ELF-1 (cell line): Measurements from ENCODE around the gene MYDGF.
"Not testable (repeated sequence)": the region's sequence is repeated elsewhere in the genome, so short reads cannot be mapped to it uniquely, and the experiment has no call there.

Experiments used
- DNase-seq: peaks from one replicate; pipeline ENCODE4 v3.0.0-alpha.2; 2016; ENCODE audit warnings: low read depth, low spot score

The MYDGF gene

DNA sequence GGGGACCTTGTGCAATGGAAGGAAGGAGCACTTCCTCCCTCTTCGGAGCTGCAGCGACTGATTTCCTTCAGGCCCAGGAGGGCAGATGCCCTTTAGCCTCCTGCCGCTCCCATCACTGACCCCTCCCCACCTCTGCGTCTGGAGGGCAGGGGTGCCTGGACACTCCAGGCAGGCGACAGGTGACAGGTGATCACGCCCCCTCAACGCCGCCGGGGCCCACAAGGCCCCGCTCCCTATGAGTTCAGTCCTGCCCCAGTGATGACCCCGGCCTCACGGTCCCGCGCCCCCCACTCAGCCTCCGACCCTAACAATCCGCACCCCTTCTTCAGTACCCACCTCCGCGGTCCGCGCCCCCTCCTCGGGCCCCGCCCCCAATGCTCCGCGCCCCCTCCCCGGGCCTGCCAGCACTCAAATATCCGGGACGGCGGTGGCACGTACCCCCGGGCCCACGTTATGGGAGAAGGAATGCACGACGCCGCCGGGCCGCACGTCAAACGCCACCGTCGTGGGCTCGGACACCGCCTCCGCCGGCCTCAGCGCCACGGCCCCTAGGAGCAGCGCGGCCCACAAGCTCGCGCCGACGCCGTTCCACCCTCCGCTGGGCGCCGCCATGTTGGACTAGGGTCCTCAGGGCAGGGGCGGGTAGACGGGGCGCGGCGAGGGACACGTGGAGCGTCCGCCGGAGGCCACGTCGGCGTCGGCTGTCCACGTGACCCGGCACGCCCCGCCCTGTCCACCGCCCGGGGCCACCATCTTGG, at the start of gene MYDGF:
MYDGF (minus strand) TSS at position 620 of the 758 bp plus-strand sequence; CDS start at position 612, 8 bp downstream.
- peak; percentile 85 for DNase-seq

DNA sequence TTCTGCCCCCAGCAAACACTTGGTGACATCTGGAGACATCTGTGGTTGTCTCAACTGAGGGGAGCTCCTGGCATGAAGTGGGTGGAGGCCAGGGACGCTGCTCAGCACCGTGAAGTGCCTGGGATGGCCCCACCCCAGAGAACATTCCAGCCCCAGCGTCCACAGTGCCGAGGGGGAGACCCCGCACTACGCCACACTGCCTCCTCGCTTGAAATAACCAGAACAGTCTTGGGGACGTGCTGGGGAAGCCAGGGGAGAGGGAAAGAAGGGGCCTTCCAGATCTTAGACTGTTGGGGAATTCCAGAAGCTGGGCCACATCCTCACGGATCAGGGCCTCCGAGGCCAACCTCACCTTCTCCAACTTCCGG, 49.3 kb upstream of the MYDGF start:
- no peak for DNase-seq

DNA sequence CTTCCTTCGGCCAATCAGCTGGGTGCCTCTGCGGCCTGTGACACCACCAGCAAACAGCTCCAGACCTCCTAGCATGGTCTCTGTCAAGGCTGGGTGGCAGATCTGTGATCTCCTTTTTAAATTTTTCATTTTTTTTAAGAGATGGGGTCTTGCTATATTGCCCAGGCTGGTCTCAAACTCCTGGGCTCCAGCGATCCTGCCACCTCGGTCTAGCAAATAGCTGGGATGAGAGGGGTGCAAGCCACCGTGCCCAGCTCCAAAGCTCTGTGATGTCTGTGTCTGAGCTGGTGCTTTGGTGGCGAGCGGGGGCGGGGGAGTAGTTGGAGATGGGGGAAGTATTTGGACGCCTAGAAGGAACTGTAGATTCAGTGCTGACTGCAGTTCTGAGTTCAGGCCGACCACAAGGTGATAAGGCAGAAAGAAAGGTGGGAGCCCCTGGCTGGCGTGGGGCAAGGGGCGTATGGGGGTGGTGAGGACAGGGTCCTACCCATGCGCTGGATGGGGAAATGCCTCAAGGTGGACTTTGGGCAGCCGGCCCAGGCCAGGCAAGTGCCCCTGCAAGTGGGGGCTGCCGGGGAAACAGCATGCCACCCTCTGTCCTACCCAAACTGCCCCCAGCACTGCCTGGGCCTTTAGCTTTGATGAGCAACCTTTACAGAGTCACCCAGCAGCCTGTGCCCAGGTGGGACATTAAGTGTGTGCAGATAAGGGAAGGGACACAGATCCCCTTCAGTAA, 48.0 kb upstream of the MYDGF start:
- DNase-seq = no peak

DNA sequence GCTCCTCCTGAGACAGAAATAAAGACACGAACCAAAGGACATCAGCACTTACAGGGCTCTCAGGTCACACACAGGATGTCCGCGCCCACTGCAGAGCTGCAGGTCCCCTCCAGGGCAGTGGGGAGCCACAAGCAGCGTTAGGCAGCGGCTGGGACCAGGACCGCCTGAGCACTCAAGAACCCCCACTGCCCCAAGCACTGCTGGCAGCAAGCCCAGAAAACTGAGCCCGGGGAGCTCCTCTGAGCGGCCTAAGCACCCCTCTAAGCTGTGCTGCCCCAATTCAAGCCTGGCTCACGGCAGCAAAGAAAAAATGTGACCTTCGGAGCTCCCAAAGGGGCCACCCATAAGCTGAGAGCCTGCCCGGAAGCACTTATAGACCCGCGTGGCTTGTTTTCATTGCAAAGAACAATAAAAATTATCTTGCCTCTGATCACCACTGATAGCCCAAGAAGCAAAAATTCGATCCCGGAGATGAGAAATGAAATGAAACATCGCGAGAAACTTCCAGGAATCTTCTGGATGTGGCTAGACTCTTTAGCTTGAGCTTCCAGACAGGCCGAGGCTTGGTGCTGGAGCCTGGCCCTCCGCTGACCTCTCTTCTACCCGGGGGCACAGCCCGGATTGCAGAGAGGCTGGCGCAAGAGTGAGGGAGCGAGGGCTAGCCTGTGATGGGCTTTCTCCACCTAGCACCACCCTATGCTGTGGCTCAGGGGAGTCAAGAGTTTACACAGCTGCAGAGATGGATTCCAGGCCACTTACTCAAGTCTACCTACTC, 47.2 kb upstream of the MYDGF start:
- DNase-seq = no peak

DNA sequence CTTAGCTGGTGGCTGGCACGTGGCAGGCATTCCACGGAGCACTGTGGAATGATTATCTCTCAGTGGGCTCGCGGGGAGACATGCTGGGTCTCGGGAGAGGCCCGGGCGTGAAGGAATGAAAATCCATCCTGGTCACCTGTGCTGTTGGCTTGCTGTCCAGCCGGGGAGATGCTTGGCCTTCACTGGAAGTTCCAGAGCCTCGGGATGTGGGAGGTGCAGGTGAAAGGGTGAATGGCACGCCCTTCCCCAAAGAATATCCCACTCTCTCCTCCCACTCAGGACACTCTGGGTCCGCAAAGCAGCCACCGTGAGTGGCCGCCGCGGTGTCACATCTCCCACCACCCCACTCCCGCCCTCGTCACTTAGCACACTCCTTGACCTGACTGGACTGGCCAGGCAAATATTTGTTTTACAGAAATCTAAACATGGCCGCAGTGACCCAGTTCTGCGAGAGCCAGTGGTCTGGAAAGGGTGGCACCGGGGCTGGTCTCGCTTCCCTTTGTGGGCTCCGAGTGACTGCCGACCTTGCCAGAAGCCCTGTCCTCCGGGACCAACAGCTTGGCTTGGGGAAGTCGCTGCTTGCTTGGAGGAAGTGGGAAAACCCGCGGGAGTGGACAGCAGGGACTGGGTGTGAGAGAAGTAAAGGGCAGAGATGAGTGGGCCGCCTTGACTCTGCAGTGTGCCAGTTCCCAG, 45.5 kb upstream of the MYDGF start:
- DNase-seq = no peak

DNA sequence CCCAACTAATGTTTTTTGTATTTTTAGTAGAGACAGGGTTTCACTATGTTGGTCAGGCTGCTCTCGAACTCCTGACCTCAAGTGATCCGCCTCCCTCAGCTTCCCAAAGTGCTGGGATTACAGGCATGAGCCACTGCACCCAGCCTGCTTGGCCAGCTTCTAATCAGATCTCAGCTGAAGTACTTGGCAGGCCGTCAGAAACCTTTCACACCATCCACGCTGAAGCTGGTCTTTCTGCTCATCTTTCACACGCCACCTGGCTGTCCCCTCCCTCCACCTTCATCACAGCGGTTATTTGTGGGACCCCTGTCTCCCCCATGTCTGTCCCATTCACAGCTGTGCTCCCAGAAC, 45.0 kb upstream of the MYDGF start:
- DNase-seq = not testable (repeated sequence)

DNA sequence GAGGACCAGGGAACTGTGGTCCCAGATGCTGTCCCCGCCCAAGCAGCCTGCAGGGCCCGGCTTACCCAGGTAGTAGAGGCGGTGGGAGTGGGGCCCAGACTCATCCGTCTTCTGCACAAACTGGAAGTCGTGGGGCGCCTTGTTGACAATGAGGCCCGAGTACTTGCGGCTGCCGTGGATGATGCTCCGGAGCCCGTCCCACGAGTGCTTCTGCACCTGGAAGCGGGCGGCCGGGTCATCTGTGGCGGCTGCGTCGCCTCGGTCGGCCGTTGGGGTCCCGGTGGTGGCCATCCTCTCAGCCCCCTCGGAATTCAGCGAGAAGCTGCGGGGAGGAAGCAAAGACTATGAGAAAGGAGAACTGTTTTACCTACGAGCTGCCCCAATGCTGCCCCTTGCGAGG, 43.9 kb upstream of the MYDGF start:
- no peak for DNase-seq

DNA sequence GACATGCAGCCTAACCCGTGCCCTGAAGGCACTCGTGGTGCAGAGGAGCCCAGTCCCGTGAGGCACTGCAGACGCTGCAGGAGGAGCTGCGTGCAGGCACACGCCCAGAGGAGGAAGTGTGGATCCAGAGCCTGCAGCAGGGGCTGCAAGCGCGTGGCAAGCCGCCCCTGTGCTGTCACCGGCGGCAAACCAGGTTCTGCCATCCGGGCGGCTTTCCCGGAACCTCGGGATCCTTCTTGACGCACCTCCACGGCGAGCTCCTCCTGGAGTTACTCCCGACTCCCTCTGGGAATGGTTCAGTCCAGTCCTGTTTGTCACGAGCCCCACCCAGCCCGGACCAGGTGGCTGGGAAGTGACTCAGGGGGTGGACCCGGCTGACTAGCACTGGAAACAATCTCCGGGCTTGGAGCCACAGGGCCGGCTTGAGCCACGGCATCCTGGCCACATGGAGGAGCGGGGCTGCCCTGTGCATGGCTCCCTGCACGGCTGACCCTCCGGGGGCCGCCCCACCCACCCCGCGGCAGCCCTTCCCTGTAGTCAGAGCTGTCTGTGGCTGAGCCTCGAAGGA, 43.3 kb upstream of the MYDGF start:
- DNase-seq = no peak

DNA sequence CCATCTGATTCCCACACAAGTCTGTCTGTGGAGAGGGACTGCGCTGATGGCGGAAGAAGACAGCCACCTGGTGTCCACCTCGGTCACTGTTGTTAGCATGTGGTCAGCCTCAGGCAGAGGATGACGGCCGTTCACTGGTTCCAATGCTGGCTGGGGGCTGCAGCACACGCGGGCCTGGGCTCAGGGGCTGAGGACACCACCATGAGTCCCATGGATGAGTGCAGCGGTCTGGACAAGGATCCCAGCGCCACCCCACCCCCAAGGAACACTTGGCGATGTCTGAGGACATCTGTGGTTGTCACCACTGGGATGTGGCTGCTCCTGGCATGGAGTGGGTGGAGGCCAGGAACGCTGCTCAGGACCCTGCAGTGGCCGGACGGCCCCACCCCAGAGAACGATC, 42.6 kb upstream of the MYDGF start:
- no peak for DNase-seq

DNA sequence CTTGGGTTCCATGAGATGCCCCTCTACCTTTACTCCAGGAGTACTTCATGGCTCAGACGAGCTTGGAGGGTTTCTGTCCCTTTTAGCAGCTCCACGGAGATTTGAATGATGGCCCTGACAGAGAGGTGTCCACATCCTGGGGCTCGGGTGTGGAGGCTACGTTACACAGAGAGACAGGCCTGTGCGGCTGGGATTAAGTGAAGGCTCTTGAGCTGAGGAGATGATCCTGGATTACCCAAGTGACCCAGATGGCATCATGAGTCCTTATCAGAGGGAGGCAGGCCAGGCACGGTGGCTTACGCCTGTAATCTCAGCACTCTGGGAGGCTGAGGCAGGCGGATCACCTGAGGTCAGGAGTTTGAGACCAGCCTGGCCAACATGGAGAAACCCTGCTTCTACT, 41.1 kb upstream of the MYDGF start:
- DNase-seq = no peak

DNA sequence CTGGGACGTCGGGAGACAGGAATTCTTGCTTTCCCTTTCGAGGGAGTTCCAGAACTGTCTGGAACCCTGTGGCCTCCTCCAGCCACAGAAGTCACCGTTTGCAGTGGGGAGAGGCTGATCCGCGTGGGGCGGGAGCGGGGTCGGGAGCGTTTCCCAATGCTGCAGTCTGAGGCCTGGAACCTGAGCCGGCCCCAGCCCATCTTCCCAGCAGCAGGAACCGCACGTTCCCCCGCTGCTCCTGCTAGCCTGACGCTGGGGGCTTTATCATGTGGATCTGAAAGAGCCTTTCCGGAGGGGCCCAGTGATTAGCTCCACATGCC, 40.1 kb upstream of the MYDGF start:
- DNase-seq = no peak

DNA sequence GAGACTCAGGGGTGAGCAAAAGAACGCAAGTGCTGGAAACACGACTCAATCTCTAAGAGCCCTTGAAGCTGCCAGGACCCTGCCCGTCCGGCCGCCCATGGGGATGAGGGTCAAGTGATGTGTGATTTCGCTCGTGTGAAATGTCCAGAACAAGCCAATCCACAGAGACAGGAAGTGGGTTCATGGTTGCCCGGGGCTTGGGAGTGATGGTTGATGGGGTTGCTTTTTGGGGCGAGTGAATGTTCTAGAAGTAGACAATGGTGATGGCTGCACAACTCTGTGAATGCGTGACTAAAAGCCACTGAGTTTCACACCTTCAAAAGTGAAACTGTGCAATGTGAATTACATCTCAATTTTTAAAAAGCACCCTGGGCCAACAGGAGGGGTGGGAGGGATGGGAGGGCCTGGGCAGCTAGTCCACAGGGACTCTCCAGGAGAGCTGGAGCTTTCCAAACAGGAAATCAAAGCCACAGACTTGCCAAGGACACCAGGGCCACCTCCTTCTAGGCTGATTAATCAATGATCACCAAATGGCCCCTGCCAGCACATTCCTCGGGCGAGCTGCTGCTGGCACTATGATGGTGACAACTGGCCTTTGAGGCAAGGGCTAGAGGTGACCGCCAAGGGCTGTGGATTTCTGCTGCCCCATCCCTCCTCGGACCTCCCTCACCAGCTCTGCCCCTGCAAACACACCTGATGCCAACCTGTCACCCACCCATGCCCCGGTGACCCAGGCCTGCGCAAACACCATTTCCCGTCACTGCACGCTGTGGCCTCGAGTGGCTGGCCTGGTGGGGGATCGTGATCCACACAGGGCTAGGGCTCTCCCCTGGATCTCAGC, 39.5 kb upstream of the MYDGF start:
- no peak for DNase-seq

DNA sequence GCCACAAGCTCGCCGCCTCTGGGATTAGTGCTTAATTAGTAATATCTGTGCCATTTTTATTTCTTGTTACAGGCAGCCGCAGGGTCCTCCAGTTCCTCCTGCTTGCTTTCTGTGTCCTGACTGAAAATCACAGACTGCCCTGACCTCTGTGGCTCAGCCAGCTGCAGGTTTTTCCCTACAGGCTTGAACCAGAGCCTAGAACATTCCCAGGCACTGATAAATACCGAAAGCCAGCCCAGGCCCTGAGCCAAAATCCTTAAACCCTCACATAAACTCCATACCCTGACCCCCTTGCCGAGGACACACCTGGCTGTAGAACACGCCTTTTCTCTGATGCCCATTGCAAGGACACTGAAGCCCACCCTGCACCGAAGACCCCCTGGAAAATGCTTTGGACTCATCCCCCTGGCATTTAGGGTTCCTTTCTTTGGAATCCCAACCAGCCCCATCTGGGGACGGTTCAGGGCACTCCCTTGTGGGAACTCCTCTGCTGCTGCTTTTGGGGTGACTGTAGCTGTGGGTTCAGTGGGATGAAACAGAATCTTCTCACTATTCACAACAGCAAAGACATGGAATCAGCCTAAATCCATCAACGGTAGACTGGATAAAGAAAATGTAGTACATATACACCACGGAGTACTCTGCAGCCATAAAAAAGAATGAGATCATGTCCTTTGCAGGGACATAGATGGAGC, 38.0 kb upstream of the MYDGF start:
- DNase-seq = no peak

DNA sequence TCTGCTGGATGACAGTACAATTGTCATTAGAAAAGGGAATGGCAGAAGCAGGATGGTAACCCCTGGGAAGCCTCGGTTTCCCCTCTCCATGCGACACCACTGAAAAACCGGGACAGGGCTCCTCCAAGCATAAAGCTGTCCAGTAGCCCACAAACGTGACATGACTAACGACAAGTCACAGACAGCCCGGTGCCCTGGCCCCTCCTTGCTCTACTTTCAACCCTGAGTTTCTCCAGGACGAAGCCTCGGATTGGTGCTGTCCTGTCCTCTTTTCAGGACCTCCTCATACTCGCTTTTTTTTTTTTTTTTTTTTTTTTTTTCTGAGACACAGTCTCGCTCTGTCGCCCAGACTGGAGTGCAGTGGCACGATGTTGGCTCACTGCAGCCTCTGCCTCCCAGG, 37.2 kb upstream of the MYDGF start:
- no peak for DNase-seq

DNA sequence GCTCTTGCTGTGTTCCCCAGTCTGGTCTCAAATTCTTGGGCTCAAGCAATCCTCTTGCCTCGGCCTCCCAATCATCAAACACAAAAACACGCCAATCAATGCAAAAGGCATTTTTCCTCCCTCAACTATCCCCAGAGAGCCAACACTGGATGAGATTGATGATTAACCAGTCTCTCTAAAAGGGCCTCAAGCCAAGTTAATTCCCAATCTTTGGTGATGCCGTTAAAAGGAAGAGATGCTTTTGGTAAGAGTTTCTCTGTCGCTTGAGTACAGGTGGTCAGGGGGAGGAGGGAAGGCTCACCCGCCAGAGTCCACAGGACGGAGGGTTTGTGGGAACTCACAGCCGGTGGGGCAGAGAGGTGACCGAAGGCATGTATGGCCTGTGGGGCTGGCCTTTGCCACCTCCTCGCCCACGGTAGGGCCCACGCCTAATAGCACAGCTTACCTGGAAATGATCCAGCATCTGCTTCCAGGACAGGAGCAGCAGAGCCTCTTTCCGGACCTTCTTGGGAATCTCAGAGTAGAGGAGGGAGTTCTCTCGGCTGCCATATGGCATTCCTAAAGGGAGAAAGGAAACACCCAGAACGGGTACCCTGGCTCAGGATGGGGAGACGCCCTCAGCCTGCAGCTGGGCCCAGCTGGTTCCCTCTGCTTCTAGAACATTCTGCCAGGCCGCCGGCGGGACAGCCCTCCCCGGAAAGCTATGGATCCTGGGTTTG, 35.4 kb upstream of the MYDGF start:
- no peak for DNase-seq

DNA sequence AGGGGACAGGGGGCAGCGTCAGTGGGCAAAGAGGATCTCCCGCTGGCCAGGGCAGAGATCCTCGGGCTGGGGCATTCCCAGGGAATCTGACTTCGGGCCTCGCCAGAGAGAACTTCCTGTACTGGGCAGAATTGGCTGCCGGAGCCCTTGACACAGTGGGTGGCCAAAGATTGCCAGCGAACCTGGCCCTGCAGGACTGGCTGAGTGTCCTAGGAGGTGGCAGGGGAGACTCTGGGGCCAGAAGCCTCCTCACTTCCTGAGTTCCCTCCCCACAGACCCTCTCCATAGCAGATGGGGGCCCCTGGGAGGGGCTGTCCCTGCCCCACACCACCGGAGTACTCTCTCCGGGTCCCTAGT, 34.2 kb upstream of the MYDGF start:
- no peak for DNase-seq

DNA sequence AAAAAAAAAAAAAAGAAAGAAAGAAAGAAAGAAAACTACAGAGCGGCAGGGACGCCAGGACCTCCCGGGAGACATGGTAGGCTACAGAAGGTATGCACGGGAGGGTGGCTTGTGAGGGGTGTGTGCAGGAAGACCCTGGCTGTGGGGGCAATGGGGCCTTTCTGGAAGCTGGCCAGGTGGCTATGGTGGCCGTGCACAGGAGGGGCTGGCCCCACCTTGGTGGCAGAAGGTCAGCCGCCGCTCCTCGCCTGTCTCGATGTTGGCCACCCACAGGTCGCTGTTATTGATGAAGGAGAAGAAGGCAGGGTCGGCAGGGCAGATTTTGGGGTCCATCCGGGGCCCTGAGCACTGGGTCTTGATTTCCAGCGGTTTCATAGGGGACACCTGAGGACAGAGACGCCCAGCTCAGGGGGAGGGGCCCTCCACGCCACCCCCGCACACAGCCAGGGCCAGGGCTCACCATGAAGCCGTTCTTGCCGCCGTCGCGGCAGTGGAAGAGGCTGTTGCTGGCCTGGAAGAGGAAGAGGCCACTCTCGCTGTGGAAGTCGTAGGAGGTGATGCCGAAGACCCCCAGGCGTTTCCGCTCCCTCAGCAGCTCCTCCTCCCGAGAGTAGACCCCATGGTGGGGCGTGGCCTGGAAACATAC, 33.7 kb upstream of the MYDGF start:
- no peak for DNase-seq

DNA sequence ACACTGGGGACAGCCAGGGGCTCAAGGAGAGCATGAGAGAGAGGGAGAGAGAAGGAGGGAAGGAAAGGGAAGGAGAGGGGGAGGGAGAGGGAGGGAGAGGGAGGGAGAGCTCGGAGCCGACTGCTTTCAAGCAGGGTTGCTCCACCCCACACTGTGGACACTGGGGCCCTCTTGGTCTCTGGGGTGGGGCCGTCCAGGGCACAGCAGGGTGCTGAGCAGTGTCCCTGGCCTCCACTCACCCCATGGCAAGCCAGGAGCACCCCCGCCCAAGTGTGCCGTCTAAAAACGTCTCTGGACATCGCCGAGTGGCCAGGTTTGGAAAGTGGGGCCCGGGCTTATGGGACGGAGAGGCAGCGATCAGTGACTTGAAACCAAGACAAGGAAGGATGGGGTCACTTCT, 32.6 kb upstream of the MYDGF start:
- no peak for DNase-seq

DNA sequence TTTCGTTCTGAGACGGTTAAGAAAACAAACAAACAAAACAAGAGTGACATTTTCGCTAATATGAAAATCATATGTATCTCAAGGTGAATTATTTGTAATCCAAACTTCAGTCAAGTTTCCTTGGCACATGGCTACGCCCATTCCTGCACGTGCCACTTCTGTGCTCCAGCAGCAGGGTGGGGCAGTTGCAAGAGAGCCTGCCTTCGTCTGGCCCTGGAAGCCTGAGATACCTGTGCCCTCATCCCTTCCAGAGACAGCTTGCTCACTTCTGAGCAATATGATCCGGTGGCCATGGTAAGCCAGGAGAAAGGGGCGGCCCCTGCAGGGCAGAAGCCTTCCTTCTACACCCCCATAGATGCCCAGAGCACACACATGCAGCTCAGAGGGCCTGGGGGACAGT, 31.4 kb upstream of the MYDGF start:
- DNase-seq = no peak

DNA sequence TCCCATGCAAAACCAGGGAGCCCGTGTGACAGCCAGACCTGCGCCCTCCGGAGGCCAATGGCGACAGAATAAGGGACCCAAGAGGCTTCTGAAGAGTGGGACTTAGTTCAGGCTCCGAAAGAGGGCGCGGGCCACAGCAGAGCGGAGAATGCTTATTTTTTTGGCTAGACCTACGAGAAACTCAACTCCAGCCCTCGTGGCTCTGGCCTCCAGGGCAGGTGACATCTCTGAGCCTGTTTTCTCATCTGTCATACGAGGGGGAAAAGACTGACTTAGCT, 30.5 kb upstream of the MYDGF start:
- no peak for DNase-seq
